Left lung (tissue), 14 donors: Measurements from ENCODE around the gene GFPT1. TPM values are rescaled to one million over a fixed set of nuclear protein-coding genes. Genes with fewer than 3 reads are reported as not detected.
A peak's percentile ranks its signal among the peaks of the same experiment; 100 is the strongest.

Source experiments
- ATAC-seq: fragments of 200-7000 bp; cut with Tn5 transposase; one replicate; pipeline ENCODE4 v1.9.1; 2020; ENCODE audit warnings: moderate library complexity
- DNase-seq, 4 donors: peaks; one replicate each; pipeline ENCODE4 v3.0.0-alpha.2; 2013 to 2020
- H3K27ac ChIP-seq, 2 donors: fragments of 200-600 bp; sonication (generic) in 1 of 2; one replicate each; pipeline versions ENCODE4 v1.5.0 to v1.8.0; 2020 to 2021
- H3K27me3 ChIP-seq, 2 donors: fragments of 200-600 bp; sonication (generic) in 1 of 2; one replicate each; pipeline versions ENCODE4 v1.5.0 to v1.8.0; 2020 to 2021
- H3K36me3 ChIP-seq, 2 donors: fragments of 200-600 bp; sonication (generic) in 1 of 2; one replicate each; pipeline versions ENCODE4 v1.5.0 to v1.8.0; 2020 to 2021
- H3K4me1 ChIP-seq, 2 donors: fragments of 200-600 bp; one replicate each; pipeline ENCODE4 v1.8.0; 2021
- H3K4me3 ChIP-seq, 2 donors: fragments of 200-600 bp; sonication (generic) in 1 of 2; one replicate each; pipeline versions ENCODE4 v1.5.0 to v1.8.0; 2020 to 2021; ENCODE audit warnings: mild to moderate bottlenecking in 1 of 2
- H3K9me3 ChIP-seq, 2 donors: fragments of 200-600 bp; sonication (generic) in 1 of 2; one replicate each; pipeline versions ENCODE4 v1.5.0 to v1.8.0; 2020 to 2021
- intact Hi-C, 2 donors: fragments of 100-400 bp; cut with DNase I; formaldehyde crosslinking; loops; one replicate each; pipeline versions ENCODE4 v1.11.2 to v1.14.2; 2022
- long read RNA-seq, 12 donors: library from polyadenylated mRNA in 2 of 12; unstranded in 2 of 12; transcript quantifications; one replicate each; pipeline ENCODE4 v2.0.0 and lab custom pipeline, GENCODE V29; 2019 to 2026
- polyA plus RNA-seq, 6 donors: library from polyadenylated mRNA; unstranded; fragments of 120-200 nt; gene quantifications; one replicate each; pipeline ENCODE4 v1.2.1, GENCODE V29; 2013; ENCODE audit not compliant: insufficient read length in 6 of 6
- total RNA-seq, 2 donors: library from RNA; stranded (reverse); fragmentation: NEBNext Ultra II Directional; extraction: Animal tissue kit (Norgen Biotek cat#: 25700); gene quantifications; one replicate each; pipeline ENCODE4 v1.2.1, GENCODE V29; 2021
- TF ChIP-seq, protein P1 (sequence below), 2 donors: fragments of 200-600 bp; sonication (generic) in 1 of 2; IDR thresholded peaks; one replicate each; pipeline versions ENCODE4 v1.5.0 to v1.8.0; 2021; ENCODE audit warnings: antibody characterized with exemption in 2 of 2
- donor health status: DM: no; HTN: yes; CAD: no.
- donor health status: DM: no; HTN: no; CAD: no.

The GFPT1 gene
- total RNA-seq (10 to 100 TPM; 70.4 to 95.7 TPM), polyA plus RNA-seq (10 to 100 TPM; 26.3 to 38.8 (median 29.8) TPM)
- long read RNA-seq, donor 1, full-length matches to known transcripts = 6 of 15 reads
- long read RNA-seq, donor 1, partial matches to known transcripts = 9 of 15 reads
- long read RNA-seq, donor 1, other reads (novel, unspliced or antisense) = 0 of 15 reads
- long read RNA-seq, donor 2, full-length matches to known transcripts = 6 of 6 reads
- long read RNA-seq, donor 2, partial matches to known transcripts = 0 of 6 reads
- long read RNA-seq, donor 2, other reads (novel, unspliced or antisense) = 0 of 6 reads
- long read RNA-seq, donor 3, full-length matches to known transcripts = 3 of 3 reads
- long read RNA-seq, donor 3, partial matches to known transcripts = 0 of 3 reads
- long read RNA-seq, donor 3, other reads (novel, unspliced or antisense) = 0 of 3 reads
- long read RNA-seq, donor 4, full-length matches to known transcripts = 10 of 21 reads
- long read RNA-seq, donor 4, partial matches to known transcripts = 9 of 21 reads
- long read RNA-seq, donor 4, other reads (novel, unspliced or antisense) = 2 of 21 reads
- long read RNA-seq, donor 5, full-length matches to known transcripts = 1 of 6 reads
- long read RNA-seq, donor 5, partial matches to known transcripts = 5 of 6 reads
- long read RNA-seq, donor 5, other reads (novel, unspliced or antisense) = 0 of 6 reads
- long read RNA-seq, donor 6, full-length matches to known transcripts = 9 of 9 reads
- long read RNA-seq, donor 6, partial matches to known transcripts = 0 of 9 reads
- long read RNA-seq, donor 6, other reads (novel, unspliced or antisense) = 0 of 9 reads
- long read RNA-seq, donor 7, full-length matches to known transcripts = 4 of 4 reads
- long read RNA-seq, donor 7, partial matches to known transcripts = 0 of 4 reads
- long read RNA-seq, donor 7, other reads (novel, unspliced or antisense) = 0 of 4 reads
- long read RNA-seq, donor 8, full-length matches to known transcripts = 14 of 14 reads
- long read RNA-seq, donor 8, partial matches to known transcripts = 0 of 14 reads
- long read RNA-seq, donor 8, other reads (novel, unspliced or antisense) = 0 of 14 reads
- long read RNA-seq, donor 9 = 0 reads
- long read RNA-seq, donor 10, full-length matches to known transcripts = 1 of 5 reads
- long read RNA-seq, donor 10, partial matches to known transcripts = 3 of 5 reads
- long read RNA-seq, donor 10, other reads (novel, unspliced or antisense) = 1 of 5 reads
- long read RNA-seq, donor 11, full-length matches to known transcripts = 6 of 6 reads
- long read RNA-seq, donor 11, partial matches to known transcripts = 0 of 6 reads
- long read RNA-seq, donor 11, other reads (novel, unspliced or antisense) = 0 of 6 reads
- long read RNA-seq, donor 12, full-length matches to known transcripts = 8 of 8 reads
- long read RNA-seq, donor 12, partial matches to known transcripts = 0 of 8 reads
- long read RNA-seq, donor 12, other reads (novel, unspliced or antisense) = 0 of 8 reads

DNA sequence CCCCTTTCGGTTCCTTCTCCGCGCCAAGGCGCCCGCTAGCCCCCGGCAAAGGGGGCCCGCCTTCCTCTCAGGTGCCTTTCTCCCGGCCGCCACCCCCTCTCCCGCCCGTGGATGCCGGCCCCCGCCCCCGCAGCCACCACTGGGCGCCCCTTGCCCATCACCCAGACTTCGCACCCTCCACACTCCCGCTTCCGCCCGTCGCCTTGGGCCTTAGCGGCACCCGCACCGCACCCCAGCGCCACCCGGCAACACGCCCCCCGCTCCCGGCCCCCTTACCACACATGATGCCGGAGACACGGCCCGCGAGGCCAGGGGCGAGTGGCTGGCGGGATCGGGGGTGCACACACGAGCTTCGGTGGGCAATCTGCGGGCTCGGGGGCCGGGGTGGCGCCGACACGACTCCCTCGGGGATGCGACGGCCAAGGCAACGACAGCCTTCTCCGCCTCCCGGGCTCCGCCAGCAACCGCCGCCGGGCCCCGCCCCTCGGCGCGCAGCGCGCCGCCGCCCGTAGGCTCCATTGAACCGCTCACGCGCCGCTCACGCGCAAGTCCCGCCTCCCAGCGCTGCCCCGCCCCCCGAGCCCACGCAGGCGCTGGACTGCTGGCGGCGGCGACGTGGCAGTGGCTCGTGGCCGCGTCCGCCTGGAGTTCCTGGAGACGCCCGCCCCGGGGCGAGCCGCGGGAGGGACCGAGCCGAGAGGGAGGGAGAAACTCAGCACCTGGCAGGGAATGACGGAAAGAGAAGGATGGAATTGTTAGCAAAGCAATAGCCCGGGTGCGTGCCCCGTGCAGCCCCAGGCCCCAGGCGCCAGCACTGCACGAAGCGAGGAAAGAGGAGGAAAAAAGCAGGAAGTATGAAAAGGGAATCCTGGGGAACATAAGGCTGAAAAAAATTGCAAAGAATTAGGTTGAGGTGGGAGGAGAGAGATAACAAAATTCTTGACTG is at the start of gene GFPT1:
GFPT1 (minus strand) TSS at position 439 of the 946 bp plus-strand sequence; CDS start at position 283, 156 bp downstream.
- H3K9me3 ChIP-seq = no peaks in the 10 kb centered on the region
- H3K27ac ChIP-seq = peak within 1 kb of the TSS; percentile 88
- ATAC-seq (peak; percentile 98), DNase-seq (peak; percentile 94 to 99 (median 96))
- peaks cover 0 to 59% of the 10 kb centered on the region in 2 donors for H3K4me1 ChIP-seq
- intact Hi-C loops = no loop called here
- peak within 1 kb of the TSS; percentile 80 to 90 for H3K4me3 ChIP-seq
- no peaks in the 10 kb centered on the region for H3K27me3 ChIP-seq
- H3K36me3 ChIP-seq = no peaks in the 10 kb centered on the region
- TF ChIP-seq, protein P1, sequence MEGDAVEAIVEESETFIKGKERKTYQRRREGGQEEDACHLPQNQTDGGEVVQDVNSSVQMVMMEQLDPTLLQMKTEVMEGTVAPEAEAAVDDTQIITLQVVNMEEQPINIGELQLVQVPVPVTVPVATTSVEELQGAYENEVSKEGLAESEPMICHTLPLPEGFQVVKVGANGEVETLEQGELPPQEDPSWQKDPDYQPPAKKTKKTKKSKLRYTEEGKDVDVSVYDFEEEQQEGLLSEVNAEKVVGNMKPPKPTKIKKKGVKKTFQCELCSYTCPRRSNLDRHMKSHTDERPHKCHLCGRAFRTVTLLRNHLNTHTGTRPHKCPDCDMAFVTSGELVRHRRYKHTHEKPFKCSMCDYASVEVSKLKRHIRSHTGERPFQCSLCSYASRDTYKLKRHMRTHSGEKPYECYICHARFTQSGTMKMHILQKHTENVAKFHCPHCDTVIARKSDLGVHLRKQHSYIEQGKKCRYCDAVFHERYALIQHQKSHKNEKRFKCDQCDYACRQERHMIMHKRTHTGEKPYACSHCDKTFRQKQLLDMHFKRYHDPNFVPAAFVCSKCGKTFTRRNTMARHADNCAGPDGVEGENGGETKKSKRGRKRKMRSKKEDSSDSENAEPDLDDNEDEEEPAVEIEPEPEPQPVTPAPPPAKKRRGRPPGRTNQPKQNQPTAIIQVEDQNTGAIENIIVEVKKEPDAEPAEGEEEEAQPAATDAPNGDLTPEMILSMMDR (IDR thresholded peaks at IDR 0.05) = no peak

DNA sequence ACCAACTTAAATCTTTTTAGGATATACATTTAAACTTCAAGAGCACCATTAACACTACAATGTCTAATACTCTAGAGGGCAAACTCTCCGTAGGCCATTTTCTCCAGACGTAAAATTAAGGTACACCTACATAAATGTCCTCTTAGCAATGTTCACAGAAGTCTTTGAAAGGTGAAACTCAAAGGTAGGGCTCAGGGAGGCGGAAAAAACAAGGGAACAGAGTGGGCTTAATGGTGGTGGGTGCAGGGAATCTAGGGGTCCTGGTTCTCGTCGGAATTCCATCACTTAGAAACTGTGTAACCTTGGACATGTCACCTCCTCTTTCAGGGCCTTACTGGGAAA is 49.5 kb upstream of the GFPT1 start:
- TF ChIP-seq, protein P1 (IDR thresholded peaks at IDR 0.05) = no peak
- Histone ChIP-seq H3K4me1 (peaks cover 5 to 39% of the 10 kb centered on the region in 2 donors), H3K36me3 (no peaks in the 10 kb centered on the region), H3K4me3 (peak overlapping the region; percentile 65 to 84), H3K9me3 (no peaks in the 10 kb centered on the region), H3K27me3 (no peaks in the 10 kb centered on the region), H3K27ac (peak overlapping the region; percentile 93 to 99)
- no peak for DNase-seq
- ATAC-seq = peak; percentile 6
- intact Hi-C loops = no loop called here

DNA sequence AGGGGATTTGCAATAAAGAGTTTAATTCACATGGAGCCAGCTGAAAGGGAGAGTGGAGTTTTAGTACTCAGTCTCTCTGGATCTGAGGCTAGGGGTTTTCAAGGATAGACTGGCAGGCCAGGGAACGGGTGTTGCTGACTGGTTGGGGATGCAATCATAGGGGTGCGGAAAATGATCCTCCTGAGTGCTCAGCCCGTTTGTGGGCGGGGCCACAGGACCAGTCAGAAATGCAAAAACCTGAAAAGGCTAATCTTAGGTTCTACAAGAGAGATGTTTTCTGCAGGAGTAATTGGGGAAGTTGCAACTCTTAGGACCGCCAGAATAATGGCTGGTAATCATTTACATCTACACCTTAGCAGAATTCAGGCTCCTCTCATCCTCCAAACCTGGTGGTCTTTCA is 47.7 kb upstream of the GFPT1 start:
- DNase-seq (no peak), ATAC-seq (no peak)
- H3K27me3 ChIP-seq = no peaks in the 10 kb centered on the region
- no peak overlapping the region for H3K27ac ChIP-seq
- H3K4me3 ChIP-seq = no peak overlapping the region
- intact Hi-C loops = no loop called here
- TF ChIP-seq, protein P1 (IDR thresholded peaks at IDR 0.05) = no peak
- H3K36me3 ChIP-seq = peaks cover 0 to 14% of the 10 kb centered on the region in 2 donors
- H3K4me1 ChIP-seq = peaks cover 5 to 39% of the 10 kb centered on the region in 2 donors
- no peaks in the 10 kb centered on the region for H3K9me3 ChIP-seq

DNA sequence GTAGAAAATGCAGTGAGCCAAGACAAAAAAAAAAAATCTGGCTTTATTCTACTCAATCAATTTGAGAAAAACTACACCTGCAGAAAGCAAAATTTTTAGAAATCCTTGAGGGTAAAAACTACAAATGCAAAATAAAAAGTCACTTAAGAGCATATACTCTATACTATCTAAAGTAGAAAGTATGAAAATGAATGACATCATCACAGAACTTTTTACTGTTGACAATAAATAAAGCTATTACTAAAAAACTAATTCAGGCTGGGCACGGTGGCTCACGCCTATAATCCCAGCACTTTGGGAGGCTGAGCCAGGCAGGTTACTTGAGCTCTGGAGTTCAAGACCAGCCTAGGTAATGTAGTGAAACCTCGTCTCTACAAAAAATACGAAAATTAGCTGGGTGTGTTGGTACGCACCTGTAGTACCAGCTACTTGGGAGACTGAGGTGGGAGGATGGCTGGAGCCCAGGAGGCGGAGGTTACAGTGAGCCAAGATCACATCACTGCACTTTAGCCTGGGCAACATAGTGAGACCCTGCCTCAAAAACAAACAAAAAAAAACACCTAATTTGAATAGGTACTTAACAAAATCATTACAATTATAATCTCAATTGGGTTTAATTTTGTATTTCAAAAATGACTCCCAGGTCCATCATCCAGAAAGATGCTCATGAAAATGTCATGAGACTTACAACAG is 42.6 kb upstream of the GFPT1 start:
- ATAC-seq (no peak), DNase-seq (no peak)
- H3K27me3 ChIP-seq = no peaks in the 10 kb centered on the region
- intact Hi-C loops = no loop called here
- no peak overlapping the region for H3K4me3 ChIP-seq
- TF ChIP-seq, protein P1 (IDR thresholded peaks at IDR 0.05) = no peak
- H3K27ac ChIP-seq = no peak overlapping the region
- peaks cover 0 to 64% of the 10 kb centered on the region in 2 donors for H3K36me3 ChIP-seq
- no peaks in the 10 kb centered on the region for H3K9me3 ChIP-seq
- H3K4me1 ChIP-seq = peaks cover 0 to 10% of the 10 kb centered on the region in 2 donors
